GM23338 (cell line): Measurements from ENCODE around the gene SELENOK. TPM values are rescaled to one million over a fixed set of nuclear protein-coding genes. Genes with fewer than 3 reads are reported as not detected.

Source experiments
- ATAC-seq: fragments of 200-7000 bp; cut with Tn5 transposase; 3 replicates; pipeline ENCODE4 v1.9.1; 2020
- DNase-seq: peaks from one replicate; pipeline ENCODE4 v3.0.0-alpha.2; 2015; ENCODE audit warnings: low spot score
- H2AFZ ChIP-seq: fragments of 200-600 bp; sonication (generic); 2 replicates; pipeline ENCODE4 v1.8.0; 2016; ENCODE audit warnings: antibody characterized with exemption, mild to moderate bottlenecking, moderate library complexity
- H3F3A ChIP-seq: fragments of 200-600 bp; sonication (generic); replicated peaks from 2 replicates; pipeline ENCODE4 v1.8.0; 2017; ENCODE audit warnings: antibody characterized with exemption, mixed run types, low read depth
- H3K27ac ChIP-seq: fragments of 200-600 bp; sonication (generic); 2 replicates; pipeline ENCODE4 v1.6.1; 2016; ENCODE audit warnings: low read depth
- H3K27me3 ChIP-seq: fragments of 200-600 bp; sonication (generic); 2 replicates; pipeline ENCODE4 v1.8.0; 2016; ENCODE audit warnings: mild to moderate bottlenecking, mixed run types, moderate library complexity; ENCODE audit not compliant: insufficient read depth
- H3K36me3 ChIP-seq: fragments of 200-600 bp; sonication (generic); 2 replicates; pipeline ENCODE4 v1.8.0; 2016; ENCODE audit warnings: mild to moderate bottlenecking; ENCODE audit not compliant: insufficient read depth
- H3K4me1 ChIP-seq: fragments of 200-600 bp; sonication (generic); 2 replicates; pipeline ENCODE4 v1.8.0; 2016; ENCODE audit warnings: mild to moderate bottlenecking, moderate library complexity; ENCODE audit not compliant: insufficient read depth
- H3K4me2 ChIP-seq: fragments of 200-600 bp; sonication (generic); 2 replicates; pipeline ENCODE4 v1.7.1; 2017; ENCODE audit warnings: mixed run types
- H3K4me3 ChIP-seq: fragments of 200-600 bp; sonication (generic); 2 replicates; pipeline ENCODE4 v1.6.1; 2016; ENCODE audit warnings: mixed run types
- H3K79me2 ChIP-seq: fragments of 200-600 bp; sonication (generic); replicated peaks from 2 replicates; pipeline ENCODE4 v1.8.0; 2017; ENCODE audit warnings: mild to moderate bottlenecking; ENCODE audit not compliant: insufficient read depth
- H3K9me2 ChIP-seq: fragments of 200-600 bp; sonication (generic); 2 replicates; pipeline ENCODE4 v1.8.0; 2017; ENCODE audit not compliant: insufficient read depth
- H4K20me1 ChIP-seq: fragments of 200-600 bp; sonication (generic); replicated peaks from 2 replicates; pipeline ENCODE4 v1.8.0; 2017; ENCODE audit warnings: mild to moderate bottlenecking; ENCODE audit not compliant: insufficient read depth
- H3K27ac Mint-ChIP-seq: 2 replicates; pipeline ENCODE4 v1.8.0; 2020; ENCODE audit warnings: inconsistent platforms, mild to moderate bottlenecking, moderate library complexity, mixed read lengths
- H3K27me3 Mint-ChIP-seq: 3 replicates; pipeline ENCODE4 v1.8.0; 2022; ENCODE audit warnings: low read depth, mild to moderate bottlenecking, moderate library complexity, mixed read lengths, inconsistent platforms; ENCODE audit not compliant: insufficient read depth, poor library complexity
- H3K36me3 Mint-ChIP-seq: 3 replicates; pipeline ENCODE4 v1.8.0; 2021; ENCODE audit warnings: low read depth, mild to moderate bottlenecking, inconsistent platforms, moderate library complexity, mixed read lengths
- H3K4me1 Mint-ChIP-seq: 3 replicates; pipeline ENCODE4 v1.8.0; 2020; ENCODE audit warnings: mild to moderate bottlenecking, inconsistent platforms, mixed read lengths
- H3K4me3 Mint-ChIP-seq: 3 replicates; pipeline ENCODE4 v1.8.0; 2021; ENCODE audit warnings: moderate library complexity, mild to moderate bottlenecking, inconsistent platforms, mixed read lengths
- H3K9me3 Mint-ChIP-seq: 3 replicates; pipeline ENCODE4 v1.8.0; 2020; ENCODE audit warnings: moderate library complexity, mild to moderate bottlenecking, inconsistent platforms, mixed read lengths
- CREB1 ChIP-seq: fragments of 250-450 bp; sonication (Bioruptor Pico); IDR thresholded peaks from 2 replicates; pipeline ENCODE4 v1.5.0; 2020; ENCODE audit warnings: low read depth, mild to moderate bottlenecking, moderate library complexity
- ETS1 ChIP-seq: IDR thresholded peaks from 2 replicates; pipeline ENCODE4 v1.6.1; 2016; ENCODE audit warnings: antibody characterized with exemption
- EZH2 ChIP-seq: fragments of 200-600 bp; sonication (generic); IDR thresholded peaks from one replicate; pipeline ENCODE4 v1.8.0; 2017; ENCODE audit warnings: antibody characterized with exemption, mild to moderate bottlenecking, low read depth; ENCODE audit not compliant: unreplicated experiment
- EZH2phosphoT487 ChIP-seq: fragments of 200-600 bp; sonication (generic); IDR thresholded peaks from one replicate; pipeline ENCODE4 v1.8.1; 2018; ENCODE audit warnings: antibody characterized with exemption; ENCODE audit not compliant: unreplicated experiment
- JUNB ChIP-seq: IDR thresholded peaks from one replicate; pipeline ENCODE4 v1.6.1; 2016; ENCODE audit warnings: antibody characterized with exemption; ENCODE audit not compliant: unreplicated experiment
- NANOG ChIP-seq: IDR thresholded peaks from 2 replicates; pipeline ENCODE4 v1.6.1; 2016; ENCODE audit warnings: antibody characterized with exemption, borderline replicate concordance
- POLR2AphosphoS5 ChIP-seq: IDR thresholded peaks from 2 replicates; pipeline ENCODE4 v1.6.1; 2016; ENCODE audit warnings: antibody characterized with exemption, low read depth
- REST ChIP-seq: IDR thresholded peaks from one replicate; pipeline ENCODE4 v1.6.1; 2018; ENCODE audit warnings: antibody characterized with exemption; ENCODE audit not compliant: unreplicated experiment
- STAT1 ChIP-seq: IDR thresholded peaks from one replicate; pipeline ENCODE4 v1.6.1; 2016; ENCODE audit warnings: antibody characterized with exemption; ENCODE audit not compliant: unreplicated experiment
- ZNF114 ChIP-seq: fragments of 250-450 bp; sonication (Bioruptor Pico); IDR thresholded peaks from 2 replicates; pipeline ENCODE4 v1.5.0; 2020; ENCODE audit warnings: mild to moderate bottlenecking, moderate library complexity
- ZNF331 ChIP-seq: fragments of 250-450 bp; sonication (Bioruptor Pico); IDR thresholded peaks from 2 replicates; pipeline ENCODE4 v1.5.0; 2020; ENCODE audit warnings: low read depth, mild to moderate bottlenecking, moderate library complexity
- polyA plus RNA-seq: library from polyadenylated mRNA; unstranded; fragments of >200 nt; fragmentation: Nextera tagmentation; extraction: Ambion mirVana; gene quantifications from 2 replicates; pipeline ENCODE4 v1.2.1, GENCODE V29; 2016
- total RNA-seq: library from RNA; depleted of rRNA; stranded (reverse); fragments of >200 nt; shearing (Covaris generic); gene quantifications from 2 replicates; pipeline ENCODE4 v1.2.3, GENCODE V29; 2014
- TF ChIP-seq, protein P1 (sequence below): fragments of 250-450 bp; sonication (Bioruptor Pico); IDR thresholded peaks from 2 replicates; pipeline ENCODE4 v1.5.0; 2020; ENCODE audit warnings: mild to moderate bottlenecking, moderate library complexity
- TF ChIP-seq, protein P2 (sequence below), 2 experiments: fragments of 200-600 bp in 1 of 2; sonication (generic) in 1 of 2; conservative IDR thresholded peaks; 2 replicates each; pipeline versions ENCODE4 v1.5.1 to v1.6.1; 2016 to 2017; ENCODE audit warnings: antibody characterized with exemption in 2 of 2, low read depth in 2 of 2, mild to moderate bottlenecking in 2 of 2, moderate library complexity in 1 of 2

The SELENOK gene
- total and polyA plus RNA-seq, 2 experiments from 2014 or later, result 21.4 to 168 TPM

DNA sequence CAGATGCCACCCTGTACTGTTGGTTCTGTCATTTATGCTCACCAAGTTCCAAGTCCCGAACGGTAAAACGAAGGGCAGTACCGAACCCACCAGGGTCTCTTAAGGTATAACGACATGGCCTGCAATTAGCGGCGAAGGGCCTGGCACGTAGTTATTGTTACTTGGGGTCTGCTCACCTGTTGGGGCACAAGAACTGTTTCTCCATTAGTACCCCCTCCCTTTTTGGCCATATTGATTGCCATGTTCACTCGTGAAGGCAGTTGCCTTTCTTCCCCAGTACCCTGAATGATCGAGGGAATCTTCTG lies 44.9 kb downstream of the SELENOK start:
- Histone ChIP-seq H3K27ac (no peak overlapping the region), H4K20me1 (no peaks in the 10 kb centered on the region), H3K9me2 (no peaks in the 10 kb centered on the region), H3K4me1 (peaks cover 15% of the 10 kb centered on the region), H3F3A (0 out of 2 replicates have a peak, but pooled peaks cover 5% of the 10 kb centered on the region), H3K4me2 (peak overlapping the region; percentile 80), H3K27me3 (peaks cover 20% of the 10 kb centered on the region), H3K36me3 (no peaks in the 10 kb centered on the region), H3K79me2 (peaks cover 7% of the 10 kb centered on the region; the same call in 1 of the 2 replicates), H3K4me3 (peak overlapping the region; percentile 83), H2AFZ (peak overlapping the region; percentile 94)
- Mint-ChIP-seq H3K4me1 (peaks cover 31% of the 10 kb centered on the region), H3K4me3 (peak overlapping the region; percentile 74), H3K27ac (no peak overlapping the region), H3K27me3 (peaks cover 23% of the 10 kb centered on the region), H3K9me3 (no peaks in the 10 kb centered on the region), H3K36me3 (no peaks in the 10 kb centered on the region; the same call in 2 of the 3 replicates)
- ATAC-seq (no peak), DNase-seq (no peak)
- TF ChIP-seq ZNF331, result no peak
- TF ChIP-seq JUNB, result no peak
- no peak for TF ChIP-seq CREB1 (CRISPR knock-in tag)
- TF ChIP-seq ZNF114, result no peak
- no peak for TF ChIP-seq STAT1
- no peak for TF ChIP-seq REST
- no peak for TF ChIP-seq ETS1
- no peak for TF ChIP-seq EZH2phosphoT487
- TF ChIP-seq, protein P1, sequence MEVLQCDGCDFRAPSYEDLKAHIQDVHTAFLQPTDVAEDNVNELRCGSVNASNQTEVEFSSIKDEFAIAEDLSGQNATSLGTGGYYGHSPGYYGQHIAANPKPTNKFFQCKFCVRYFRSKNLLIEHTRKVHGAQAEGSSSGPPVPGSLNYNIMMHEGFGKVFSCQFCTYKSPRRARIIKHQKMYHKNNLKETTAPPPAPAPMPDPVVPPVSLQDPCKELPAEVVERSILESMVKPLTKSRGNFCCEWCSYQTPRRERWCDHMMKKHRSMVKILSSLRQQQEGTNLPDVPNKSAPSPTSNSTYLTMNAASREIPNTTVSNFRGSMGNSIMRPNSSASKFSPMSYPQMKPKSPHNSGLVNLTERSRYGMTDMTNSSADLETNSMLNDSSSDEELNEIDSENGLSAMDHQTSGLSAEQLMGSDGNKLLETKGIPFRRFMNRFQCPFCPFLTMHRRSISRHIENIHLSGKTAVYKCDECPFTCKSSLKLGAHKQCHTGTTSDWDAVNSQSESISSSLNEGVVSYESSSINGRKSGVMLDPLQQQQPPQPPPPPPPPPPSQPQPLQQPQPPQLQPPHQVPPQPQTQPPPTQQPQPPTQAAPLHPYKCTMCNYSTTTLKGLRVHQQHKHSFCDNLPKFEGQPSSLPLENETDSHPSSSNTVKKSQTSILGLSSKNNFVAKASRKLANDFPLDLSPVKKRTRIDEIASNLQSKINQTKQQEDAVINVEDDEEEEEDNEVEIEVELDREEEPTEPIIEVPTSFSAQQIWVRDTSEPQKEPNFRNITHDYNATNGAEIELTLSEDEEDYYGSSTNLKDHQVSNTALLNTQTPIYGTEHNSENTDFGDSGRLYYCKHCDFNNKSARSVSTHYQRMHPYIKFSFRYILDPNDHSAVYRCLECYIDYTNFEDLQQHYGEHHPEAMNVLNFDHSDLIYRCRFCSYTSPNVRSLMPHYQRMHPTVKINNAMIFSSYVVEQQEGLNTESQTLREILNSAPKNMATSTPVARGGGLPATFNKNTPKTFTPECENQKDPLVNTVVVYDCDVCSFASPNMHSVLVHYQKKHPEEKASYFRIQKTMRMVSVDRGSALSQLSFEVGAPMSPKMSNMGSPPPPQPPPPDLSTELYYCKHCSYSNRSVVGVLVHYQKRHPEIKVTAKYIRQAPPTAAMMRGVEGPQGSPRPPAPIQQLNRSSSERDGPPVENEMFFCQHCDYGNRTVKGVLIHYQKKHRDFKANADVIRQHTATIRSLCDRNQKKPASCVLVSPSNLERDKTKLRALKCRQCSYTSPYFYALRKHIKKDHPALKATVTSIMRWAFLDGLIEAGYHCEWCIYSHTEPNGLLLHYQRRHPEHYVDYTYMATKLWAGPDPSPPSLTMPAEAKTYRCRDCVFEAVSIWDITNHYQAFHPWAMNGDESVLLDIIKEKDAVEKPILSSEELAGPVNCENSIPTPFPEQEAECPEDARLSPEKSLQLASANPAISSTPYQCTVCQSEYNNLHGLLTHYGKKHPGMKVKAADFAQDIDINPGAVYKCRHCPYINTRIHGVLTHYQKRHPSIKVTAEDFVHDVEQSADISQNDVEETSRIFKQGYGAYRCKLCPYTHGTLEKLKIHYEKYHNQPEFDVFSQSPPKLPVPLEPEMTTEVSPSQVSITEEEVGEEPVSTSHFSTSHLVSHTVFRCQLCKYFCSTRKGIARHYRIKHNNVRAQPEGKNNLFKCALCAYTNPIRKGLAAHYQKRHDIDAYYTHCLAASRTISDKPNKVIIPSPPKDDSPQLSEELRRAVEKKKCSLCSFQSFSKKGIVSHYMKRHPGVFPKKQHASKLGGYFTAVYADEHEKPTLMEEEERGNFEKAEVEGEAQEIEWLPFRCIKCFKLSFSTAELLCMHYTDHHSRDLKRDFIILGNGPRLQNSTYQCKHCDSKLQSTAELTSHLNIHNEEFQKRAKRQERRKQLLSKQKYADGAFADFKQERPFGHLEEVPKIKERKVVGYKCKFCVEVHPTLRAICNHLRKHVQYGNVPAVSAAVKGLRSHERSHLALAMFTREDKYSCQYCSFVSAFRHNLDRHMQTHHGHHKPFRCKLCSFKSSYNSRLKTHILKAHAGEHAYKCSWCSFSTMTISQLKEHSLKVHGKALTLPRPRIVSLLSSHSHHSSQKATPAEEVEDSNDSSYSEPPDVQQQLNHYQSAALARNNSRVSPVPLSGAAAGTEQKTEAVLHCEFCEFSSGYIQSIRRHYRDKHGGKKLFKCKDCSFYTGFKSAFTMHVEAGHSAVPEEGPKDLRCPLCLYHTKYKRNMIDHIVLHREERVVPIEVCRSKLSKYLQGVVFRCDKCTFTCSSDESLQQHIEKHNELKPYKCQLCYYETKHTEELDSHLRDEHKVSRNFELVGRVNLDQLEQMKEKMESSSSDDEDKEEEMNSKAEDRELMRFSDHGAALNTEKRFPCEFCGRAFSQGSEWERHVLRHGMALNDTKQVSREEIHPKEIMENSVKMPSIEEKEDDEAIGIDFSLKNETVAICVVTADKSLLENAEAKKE (CRISPR knock-in tag), result no peak
- TF ChIP-seq, protein P2, sequence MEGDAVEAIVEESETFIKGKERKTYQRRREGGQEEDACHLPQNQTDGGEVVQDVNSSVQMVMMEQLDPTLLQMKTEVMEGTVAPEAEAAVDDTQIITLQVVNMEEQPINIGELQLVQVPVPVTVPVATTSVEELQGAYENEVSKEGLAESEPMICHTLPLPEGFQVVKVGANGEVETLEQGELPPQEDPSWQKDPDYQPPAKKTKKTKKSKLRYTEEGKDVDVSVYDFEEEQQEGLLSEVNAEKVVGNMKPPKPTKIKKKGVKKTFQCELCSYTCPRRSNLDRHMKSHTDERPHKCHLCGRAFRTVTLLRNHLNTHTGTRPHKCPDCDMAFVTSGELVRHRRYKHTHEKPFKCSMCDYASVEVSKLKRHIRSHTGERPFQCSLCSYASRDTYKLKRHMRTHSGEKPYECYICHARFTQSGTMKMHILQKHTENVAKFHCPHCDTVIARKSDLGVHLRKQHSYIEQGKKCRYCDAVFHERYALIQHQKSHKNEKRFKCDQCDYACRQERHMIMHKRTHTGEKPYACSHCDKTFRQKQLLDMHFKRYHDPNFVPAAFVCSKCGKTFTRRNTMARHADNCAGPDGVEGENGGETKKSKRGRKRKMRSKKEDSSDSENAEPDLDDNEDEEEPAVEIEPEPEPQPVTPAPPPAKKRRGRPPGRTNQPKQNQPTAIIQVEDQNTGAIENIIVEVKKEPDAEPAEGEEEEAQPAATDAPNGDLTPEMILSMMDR (conservative IDR thresholded peaks at IDR 0.05; ENCODE audit: low read depth in 2 of 2), result no peak
- TF ChIP-seq EZH2, result no peak
- no peak for TF ChIP-seq POLR2AphosphoS5
- TF ChIP-seq NANOG, result no peak
